ENCODE data around the gene MT2A. TPM values are rescaled to one million over a fixed set of nuclear protein-coding genes. Genes with fewer than 3 reads are reported as not detected.
A peak's percentile ranks its signal among the peaks of the same experiment; 100 is the strongest.

MT2A gene
- total and polyA plus RNA-seq, 2 of the 13 experiments (the other 11 are each of a cell fraction or from before 2014, with no cell fraction given), result 135 to 371 TPM

DNA sequence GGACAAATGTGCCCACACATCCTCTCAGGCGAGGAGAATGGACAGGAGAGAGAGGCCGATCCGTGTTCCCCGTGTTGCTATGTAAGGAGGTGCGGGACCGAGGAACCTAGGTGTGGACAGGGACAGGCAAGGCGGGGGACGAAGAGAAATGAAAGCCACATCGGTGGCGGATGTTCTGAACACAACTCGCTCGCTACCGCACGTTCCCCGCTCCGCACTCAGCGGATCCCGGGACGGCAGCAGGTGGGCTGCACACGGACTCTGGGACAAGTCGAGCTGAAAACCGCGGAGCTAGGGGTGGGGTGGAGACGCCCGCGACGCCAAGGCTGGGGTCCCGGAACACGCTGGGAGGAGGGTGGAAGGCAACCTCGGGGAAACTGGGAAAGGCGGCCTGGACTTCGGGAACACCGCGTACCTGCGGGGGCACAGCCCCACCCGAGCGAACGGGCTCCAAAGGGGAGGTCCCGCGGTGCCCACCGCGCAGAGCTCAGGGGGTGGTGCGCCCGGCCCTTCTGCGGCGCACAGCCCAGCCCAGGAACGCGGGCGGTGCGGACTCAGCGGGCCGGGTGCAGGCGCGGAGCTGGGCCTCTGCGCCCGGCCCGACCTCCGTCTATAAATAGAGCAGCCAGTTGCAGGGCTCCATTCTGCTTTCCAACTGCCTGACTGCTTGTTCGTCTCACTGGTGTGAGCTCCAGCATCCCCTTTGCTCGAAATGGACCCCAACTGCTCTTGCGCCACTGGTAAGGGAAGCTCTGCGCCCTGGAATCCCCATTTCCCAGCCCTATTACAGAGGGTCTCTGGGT is 17.0 kb downstream of the MT2A start, which contains the start of gene MT1E (continued):
- TF ChIP-seq, protein P1, sequence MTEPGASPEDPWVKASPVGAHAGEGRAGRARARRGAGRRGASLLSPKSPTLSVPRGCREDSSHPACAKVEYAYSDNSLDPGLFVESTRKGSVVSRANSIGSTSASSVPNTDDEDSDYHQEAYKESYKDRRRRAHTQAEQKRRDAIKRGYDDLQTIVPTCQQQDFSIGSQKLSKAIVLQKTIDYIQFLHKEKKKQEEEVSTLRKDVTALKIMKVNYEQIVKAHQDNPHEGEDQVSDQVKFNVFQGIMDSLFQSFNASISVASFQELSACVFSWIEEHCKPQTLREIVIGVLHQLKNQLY (CRISPR knock-in tag; IDR thresholded peaks at IDR 0.05), result no peak
- TF ChIP-seq POLR2AphosphoS5 (IDR thresholded peaks at IDR 0.05; ENCODE audit: low read depth, low read length) (peak; percentile 77), POLR2G (IDR thresholded peaks at IDR 0.05; ENCODE audit: low read depth, low read length) (peak; percentile 98), NCOR1 (IDR thresholded peaks at IDR 0.05; ENCODE audit: borderline replicate concordance, low read length) (no peak), KDM2A (CRISPR knock-in tag; IDR thresholded peaks at IDR 0.05; ENCODE audit: borderline replicate concordance, low read depth) (peak; percentile 86; the same call in 1 of the 2 replicates), GLI4 (CRISPR knock-in tag; IDR thresholded peaks at IDR 0.05; ENCODE audit: borderline replicate concordance) (0 out of 2 replicates have a peak, but pooled peaks have one; percentile 48), RELA (CRISPR knock-in tag; IDR thresholded peaks at IDR 0.05) (peak; percentile 72; the same call in 1 of the 2 replicates), EED (CRISPR knock-in tag; IDR thresholded peaks at IDR 0.05) (peak; percentile 93), TAF15 (IDR thresholded peaks at IDR 0.05; ENCODE audit: low read depth, low read length, poor library complexity, severe bottlenecking) (no peak), ZBTB3 (CRISPR knock-in tag; IDR thresholded peaks at IDR 0.05; ENCODE audit: borderline replicate concordance, low read depth) (0 out of 2 replicates have a peak, but pooled peaks have one; percentile 31), BORCS8-MEF2B (CRISPR knock-in tag; IDR thresholded peaks at IDR 0.05) (peak; percentile 90), ZNF335 (CRISPR knock-in tag; IDR thresholded peaks at IDR 0.05) (no peak), NFIB (CRISPR knock-in tag; IDR thresholded peaks at IDR 0.05; ENCODE audit: borderline replicate concordance) (no peak), DR1 (CRISPR knock-in tag; IDR thresholded peaks at IDR 0.05) (0 out of 2 replicates have a peak, but pooled peaks have one; percentile 55)
- TF ChIP-seq, protein P2, sequence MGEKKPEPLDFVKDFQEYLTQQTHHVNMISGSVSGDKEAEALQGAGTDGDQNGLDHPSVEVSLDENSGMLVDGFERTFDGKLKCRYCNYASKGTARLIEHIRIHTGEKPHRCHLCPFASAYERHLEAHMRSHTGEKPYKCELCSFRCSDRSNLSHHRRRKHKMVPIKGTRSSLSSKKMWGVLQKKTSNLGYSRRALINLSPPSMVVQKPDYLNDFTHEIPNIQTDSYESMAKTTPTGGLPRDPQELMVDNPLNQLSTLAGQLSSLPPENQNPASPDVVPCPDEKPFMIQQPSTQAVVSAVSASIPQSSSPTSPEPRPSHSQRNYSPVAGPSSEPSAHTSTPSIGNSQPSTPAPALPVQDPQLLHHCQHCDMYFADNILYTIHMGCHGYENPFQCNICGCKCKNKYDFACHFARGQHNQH (CRISPR knock-in tag; IDR thresholded peaks at IDR 0.05), result peak; percentile 72
- TF ChIP-seq, protein P3, sequence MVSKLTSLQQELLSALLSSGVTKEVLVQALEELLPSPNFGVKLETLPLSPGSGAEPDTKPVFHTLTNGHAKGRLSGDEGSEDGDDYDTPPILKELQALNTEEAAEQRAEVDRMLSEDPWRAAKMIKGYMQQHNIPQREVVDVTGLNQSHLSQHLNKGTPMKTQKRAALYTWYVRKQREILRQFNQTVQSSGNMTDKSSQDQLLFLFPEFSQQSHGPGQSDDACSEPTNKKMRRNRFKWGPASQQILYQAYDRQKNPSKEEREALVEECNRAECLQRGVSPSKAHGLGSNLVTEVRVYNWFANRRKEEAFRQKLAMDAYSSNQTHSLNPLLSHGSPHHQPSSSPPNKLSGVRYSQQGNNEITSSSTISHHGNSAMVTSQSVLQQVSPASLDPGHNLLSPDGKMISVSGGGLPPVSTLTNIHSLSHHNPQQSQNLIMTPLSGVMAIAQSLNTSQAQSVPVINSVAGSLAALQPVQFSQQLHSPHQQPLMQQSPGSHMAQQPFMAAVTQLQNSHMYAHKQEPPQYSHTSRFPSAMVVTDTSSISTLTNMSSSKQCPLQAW (CRISPR knock-in tag; IDR thresholded peaks at IDR 0.05), result peak; percentile 30; the same call in 1 of the 2 replicates
- TF ChIP-seq, protein P4, sequence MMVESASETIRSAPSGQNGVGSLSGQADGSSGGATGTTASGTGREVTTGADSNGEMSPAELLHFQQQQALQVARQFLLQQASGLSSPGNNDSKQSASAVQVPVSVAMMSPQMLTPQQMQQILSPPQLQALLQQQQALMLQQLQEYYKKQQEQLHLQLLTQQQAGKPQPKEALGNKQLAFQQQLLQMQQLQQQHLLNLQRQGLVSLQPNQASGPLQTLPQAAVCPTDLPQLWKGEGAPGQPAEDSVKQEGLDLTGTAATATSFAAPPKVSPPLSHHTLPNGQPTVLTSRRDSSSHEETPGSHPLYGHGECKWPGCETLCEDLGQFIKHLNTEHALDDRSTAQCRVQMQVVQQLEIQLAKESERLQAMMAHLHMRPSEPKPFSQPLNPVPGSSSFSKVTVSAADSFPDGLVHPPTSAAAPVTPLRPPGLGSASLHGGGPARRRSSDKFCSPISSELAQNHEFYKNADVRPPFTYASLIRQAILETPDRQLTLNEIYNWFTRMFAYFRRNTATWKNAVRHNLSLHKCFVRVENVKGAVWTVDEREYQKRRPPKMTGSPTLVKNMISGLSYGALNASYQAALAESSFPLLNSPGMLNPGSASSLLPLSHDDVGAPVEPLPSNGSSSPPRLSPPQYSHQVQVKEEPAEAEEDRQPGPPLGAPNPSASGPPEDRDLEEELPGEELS (CRISPR knock-in tag; IDR thresholded peaks at IDR 0.05), result 0 out of 2 replicates have a peak, but pooled peaks have one; percentile 6
- TF ChIP-seq, protein P5, sequence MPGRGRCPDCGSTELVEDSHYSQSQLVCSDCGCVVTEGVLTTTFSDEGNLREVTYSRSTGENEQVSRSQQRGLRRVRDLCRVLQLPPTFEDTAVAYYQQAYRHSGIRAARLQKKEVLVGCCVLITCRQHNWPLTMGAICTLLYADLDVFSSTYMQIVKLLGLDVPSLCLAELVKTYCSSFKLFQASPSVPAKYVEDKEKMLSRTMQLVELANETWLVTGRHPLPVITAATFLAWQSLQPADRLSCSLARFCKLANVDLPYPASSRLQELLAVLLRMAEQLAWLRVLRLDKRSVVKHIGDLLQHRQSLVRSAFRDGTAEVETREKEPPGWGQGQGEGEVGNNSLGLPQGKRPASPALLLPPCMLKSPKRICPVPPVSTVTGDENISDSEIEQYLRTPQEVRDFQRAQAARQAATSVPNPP (CRISPR knock-in tag; IDR thresholded peaks at IDR 0.05), result peak; percentile 48; the same call in 1 of the 2 replicates
- TF ChIP-seq, protein P6, sequence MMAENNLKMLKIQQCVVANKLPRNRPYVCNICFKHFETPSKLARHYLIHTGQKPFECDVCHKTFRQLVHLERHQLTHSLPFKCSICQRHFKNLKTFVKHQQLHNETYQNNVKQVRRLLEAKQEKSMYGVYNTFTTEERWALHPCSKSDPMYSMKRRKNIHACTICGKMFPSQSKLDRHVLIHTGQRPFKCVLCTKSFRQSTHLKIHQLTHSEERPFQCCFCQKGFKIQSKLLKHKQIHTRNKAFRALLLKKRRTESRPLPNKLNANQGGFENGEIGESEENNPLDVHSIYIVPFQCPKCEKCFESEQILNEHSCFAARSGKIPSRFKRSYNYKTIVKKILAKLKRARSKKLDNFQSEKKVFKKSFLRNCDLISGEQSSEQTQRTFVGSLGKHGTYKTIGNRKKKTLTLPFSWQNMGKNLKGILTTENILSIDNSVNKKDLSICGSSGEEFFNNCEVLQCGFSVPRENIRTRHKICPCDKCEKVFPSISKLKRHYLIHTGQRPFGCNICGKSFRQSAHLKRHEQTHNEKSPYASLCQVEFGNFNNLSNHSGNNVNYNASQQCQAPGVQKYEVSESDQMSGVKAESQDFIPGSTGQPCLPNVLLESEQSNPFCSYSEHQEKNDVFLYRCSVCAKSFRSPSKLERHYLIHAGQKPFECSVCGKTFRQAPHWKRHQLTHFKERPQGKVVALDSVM (CRISPR knock-in tag; IDR thresholded peaks at IDR 0.05), result peak; percentile 44; the same call in 1 of the 2 replicates
